Measurements from ENCODE around the gene SLC25A21. TPM values are rescaled to one million over a fixed set of nuclear protein-coding genes. Genes with fewer than 3 reads are reported as not detected.
"Not testable (repeated sequence)": the region's sequence is repeated elsewhere in the genome, so short reads cannot be mapped to it uniquely, and the experiment has no call there.

Gene SLC25A21
- 37.0 and 105 TPM in 2 replicates for total RNA-seq (2014; rRNA removed; shearing (Covaris generic))

DNA sequence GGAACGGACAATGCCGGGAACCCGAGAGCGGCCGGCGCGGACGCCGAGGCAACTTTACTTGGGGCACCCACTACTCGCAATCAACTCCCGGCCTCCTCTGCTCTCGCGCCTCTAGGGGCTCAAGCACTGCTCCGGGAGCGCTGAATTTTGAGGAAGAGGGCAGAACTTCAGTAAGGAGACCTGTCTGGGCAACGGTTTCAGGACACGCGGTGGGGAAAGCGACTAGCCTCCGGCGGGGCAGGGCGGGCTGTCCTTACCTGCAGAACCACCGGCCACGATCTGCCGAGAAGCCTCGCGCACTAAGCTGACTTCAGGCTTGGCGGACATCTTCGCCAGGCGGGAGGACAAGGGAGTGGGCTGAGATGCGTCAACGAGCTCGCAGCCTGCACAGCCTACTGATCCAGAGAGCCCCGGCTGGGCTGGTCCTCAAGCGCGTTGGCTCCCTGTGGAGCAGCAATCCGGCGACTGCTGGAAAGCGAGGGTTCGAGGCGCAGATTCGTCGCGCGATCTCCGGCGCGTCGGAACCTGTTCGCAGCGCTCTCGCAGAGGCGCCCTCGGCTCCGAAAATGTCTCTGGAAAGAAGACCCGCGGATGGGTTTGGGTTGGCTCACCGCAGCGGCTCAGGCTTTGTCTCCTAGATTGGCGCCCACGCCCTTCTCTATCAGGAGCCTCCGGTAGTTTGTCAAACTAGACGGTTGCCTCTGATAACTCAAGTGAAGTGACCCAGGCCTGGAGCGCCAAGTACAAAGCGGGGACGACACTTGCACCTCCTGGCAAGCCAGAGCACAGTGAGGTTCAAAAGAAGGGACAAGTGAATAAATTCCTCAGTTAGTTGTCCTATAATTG lies at the start of gene SLC25A21:
Gene SLC25A21, minus strand, starts transcription at position 583 of the 846 bp plus-strand sequence.
- peak; percentile 91 for DNase-seq (ENCODE audit: low read depth)

DNA sequence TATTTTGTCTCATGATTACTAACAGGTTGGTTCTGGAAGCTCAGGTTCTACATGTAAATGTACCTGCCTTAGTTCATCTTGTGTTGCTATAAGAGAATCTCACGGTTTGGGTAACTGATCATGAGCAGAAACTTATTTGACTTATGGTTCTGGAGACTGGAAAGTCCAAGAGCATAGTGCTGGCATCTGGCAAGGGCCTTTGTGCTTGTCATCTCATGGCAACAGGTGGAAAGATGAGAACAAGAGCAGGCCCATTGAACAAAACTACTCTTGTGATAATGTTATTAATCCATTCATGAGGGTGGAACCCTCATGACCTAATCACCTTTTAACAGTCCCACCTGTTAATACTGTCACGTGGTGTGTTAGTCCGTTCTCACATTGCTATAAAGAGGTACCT lies 48.7 kb upstream of the SLC25A21 start:
- no peak for DNase-seq (ENCODE audit: low read depth)

- no peak for DNase-seq (ENCODE audit: low read depth)
Measured at GRCh38 chr14:37215345-37215744, 42.9 kb upstream of the SLC25A21 start.

DNA sequence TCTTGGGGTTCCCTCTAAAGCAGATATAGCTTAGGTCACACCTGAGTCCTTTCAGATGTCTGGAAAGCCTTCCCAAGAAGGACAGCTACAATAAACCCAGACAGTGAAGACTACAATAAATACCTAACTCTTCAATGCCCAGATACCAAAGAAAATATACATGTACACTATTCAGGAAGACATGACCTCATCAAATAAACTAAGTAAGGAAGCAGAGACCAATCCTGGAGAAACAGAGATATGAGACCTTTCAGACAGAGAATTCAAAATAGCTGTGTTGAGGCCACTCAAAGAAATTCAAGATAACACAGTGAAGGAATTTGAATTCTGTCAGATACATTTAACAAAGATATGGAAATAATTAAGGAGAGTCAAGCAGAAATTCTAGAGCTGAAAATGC lies 40.6 kb upstream of the SLC25A21 start:
- DNase-seq (ENCODE audit: low read depth): no peak

GRCh38 chr14:37210448-37210847 lies 38.0 kb upstream of the SLC25A21 start:
- no peak for DNase-seq (ENCODE audit: low read depth)

DNA sequence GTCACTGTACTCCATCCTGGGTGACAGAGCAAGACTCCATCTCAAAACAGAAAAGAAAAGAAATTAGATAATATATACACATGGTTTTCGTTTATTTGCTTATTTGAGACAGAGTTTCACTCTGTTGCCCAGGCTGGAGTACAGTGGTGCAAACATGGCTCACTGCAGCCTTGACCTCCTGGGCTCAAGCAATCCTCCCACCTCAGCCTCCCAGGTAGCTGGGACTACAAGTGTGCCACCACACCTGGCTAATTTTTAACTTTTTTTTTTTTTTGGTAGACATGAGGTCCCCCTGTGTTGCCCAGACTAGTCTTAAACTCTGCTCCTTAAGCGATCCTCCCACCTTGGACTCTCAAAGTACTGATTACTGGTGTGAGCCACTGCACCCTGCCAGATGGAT lies 37.2 kb upstream of the SLC25A21 start:
- not testable (repeated sequence) for DNase-seq (ENCODE audit: low read depth)

GRCh38 chr14:37205623-37206605 lies 33.5 kb upstream of the SLC25A21 start:
- not testable (repeated sequence) for DNase-seq (ENCODE audit: low read depth)

DNA sequence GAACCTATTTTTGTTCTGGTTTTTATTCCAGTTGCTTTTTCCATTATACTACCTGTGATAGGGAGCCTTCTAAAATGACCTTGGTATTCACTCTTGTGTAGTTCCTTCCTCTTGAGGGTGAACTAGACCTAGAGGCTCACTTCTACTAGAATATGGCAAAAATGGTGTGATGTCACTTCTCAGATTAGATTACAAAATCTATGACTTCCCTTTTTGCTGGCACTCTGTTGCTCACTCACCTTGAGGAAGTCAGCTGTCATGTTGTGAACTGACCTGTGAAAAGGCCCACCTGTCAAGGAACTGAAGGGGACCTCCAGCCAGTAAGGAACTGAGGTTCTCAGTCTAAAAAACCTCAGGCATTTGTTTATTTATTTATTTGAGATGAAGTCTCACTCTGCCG lies 31.0 kb upstream of the SLC25A21 start:
- no peak for DNase-seq (ENCODE audit: low read depth)

- DNase-seq (ENCODE audit: low read depth): no peak
Measured at GRCh38 chr14:37202812-37203211, 30.4 kb upstream of the SLC25A21 start.

DNA sequence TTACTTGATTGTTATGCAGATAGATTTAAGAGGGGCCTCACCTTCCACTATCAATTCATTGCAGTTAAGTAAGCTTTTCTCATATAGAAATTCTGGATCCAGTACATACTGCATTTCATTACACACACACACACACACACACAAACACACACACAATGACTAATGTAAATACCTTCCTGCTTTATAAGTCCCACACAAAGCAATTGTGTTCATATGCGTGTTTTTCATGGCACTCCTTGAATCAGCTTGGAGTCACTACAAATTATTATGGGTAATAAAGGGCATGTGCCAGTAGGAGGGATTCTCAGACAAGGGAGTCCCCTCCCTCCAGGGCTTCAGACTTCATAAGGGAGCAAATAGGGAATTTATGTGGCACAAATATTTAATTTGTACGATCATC lies 29.9 kb upstream of the SLC25A21 start:
- DNase-seq (ENCODE audit: low read depth): no peak

GRCh38 chr14:37201724-37202123 lies 29.3 kb upstream of the SLC25A21 start:
- no peak for DNase-seq (ENCODE audit: low read depth)

GRCh38 chr14:37198907-37199306 lies 26.5 kb upstream of the SLC25A21 start:
- DNase-seq (ENCODE audit: low read depth): no peak

- no peak for DNase-seq (ENCODE audit: low read depth)
Measured at GRCh38 chr14:37198273-37198598, 25.8 kb upstream of the SLC25A21 start.

DNA sequence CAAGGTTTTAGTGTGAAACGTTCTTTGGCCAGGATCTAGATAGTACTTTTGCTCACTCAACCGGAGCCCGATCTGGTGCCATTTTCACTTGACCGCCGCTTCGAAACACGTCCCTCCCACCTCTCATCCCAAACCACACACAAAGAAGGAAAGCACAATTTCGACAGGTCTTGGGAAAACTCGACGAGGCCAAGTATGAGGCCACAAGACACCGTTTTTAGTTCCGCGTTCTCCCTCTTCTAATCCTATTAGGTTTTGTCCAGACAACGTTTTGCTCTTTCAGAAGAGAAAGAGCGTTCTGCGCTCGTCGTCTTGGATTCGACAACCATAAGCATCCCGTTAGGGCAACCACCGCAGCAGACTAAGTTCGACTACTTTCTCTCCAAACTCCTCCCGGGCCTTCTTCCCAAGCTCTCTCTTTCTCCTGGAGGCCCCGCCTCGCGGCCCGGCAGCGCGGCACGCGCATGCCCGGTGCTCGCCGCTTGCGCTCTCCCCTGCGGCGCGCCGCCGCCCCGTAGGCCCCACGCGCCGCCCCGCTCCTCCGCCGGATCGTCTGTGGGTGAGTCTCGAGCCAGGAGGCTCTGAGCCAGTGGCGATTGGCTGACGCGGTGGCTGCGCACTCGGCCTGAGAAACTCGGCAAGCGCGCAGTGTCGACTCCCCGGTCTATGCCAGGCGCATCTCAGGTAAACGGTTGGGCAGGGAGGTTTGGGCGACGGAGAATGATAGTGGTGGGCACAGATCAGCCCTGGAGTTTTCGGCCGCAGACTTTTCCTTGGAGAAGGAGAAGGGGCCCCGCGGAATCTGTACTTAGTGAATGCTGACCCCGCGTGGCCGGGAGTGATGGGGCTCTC lies 25.2 kb upstream of the SLC25A21 start, which contains the start of gene MIPOL1:
Gene MIPOL1, plus strand, starts transcription at position 517 of the 852 bp plus-strand sequence. CDS start 49,952 bp downstream, outside the sequence.
- peak; percentile 96 for DNase-seq (ENCODE audit: low read depth)

DNA sequence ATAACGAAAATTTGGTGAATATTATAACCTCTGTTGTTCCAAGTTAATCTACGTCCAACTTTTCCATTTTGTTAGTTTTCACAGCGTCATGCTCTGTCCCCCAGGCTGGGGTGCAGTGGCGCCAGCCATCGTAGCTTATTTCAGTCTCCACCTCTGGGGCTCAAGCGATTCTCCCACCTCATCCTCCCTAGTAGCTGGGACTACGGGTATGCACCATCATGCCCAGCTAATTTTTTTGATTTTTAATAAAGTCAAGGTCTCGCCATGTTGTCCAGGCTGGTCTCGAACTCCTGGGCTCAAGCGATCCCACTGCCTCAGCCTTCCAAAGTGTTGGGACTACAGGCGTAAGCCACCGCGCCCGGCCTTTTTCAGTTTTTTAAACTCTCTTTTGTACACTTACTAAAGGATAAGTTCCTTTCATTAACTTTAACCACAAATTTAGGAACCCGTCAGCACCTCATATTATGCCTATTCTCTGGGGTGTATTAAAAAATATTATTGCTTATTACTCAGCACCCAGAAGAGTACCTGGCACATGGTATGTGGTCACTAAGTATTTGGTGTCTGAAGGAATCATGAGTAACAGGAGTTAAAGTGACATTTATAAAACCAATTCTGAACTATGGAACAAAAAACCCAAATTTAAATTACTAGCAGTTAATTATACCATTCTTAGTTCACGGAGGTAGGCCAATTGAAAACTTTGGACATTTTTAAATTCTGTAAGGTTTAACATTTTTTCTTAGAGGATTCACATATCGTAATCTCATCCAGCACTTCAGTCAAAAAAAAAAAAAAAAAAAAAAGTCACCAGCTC lies 24.4 kb upstream of the SLC25A21 start:
- DNase-seq (ENCODE audit: low read depth): peak; percentile 41

DNA sequence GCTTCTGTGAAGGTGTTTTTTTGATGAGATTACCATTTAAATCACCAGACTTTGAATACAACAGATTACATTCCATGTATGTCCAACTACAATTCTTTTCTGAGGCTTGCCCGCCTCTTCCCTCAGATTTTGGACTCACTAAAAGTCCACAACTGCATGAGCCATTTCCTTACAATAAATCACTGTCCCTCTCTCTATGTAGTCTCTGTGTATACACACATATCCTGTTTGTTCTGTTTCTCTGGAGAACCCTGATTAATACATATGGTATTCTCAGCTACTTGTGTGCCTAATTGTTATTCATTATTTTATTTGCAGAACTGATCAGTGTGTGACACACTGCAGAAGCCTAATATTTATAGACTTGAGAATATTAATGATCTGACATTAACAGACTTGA lies 22.9 kb upstream of the SLC25A21 start:
- DNase-seq (ENCODE audit: low read depth): peak; percentile 67

GRCh38 chr14:37194698-37195097 lies 22.3 kb upstream of the SLC25A21 start:
- DNase-seq (ENCODE audit: low read depth): peak; percentile 61

DNA sequence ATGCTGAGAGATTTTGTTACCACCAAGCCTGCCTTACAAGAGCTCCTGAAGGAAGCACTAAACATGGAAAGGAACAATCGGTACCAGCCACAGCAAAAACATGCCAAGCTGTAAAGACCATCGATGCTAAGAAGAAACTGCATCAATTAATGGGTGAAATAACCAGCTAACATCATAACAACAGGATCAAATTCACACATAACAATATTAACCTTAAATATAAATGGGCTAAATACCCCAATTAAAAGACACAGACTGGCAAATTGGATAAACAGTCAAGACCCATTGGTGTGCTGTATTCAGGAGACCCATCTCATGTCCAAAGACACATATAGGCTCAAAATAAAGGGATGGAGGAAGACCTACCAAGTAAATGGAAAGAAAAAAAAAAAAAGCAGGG lies 17.3 kb upstream of the SLC25A21 start:
- DNase-seq (ENCODE audit: low read depth): not testable (repeated sequence)

- not testable (repeated sequence) for DNase-seq (ENCODE audit: low read depth)
Measured at GRCh38 chr14:37187840-37188577, 15.6 kb upstream of the SLC25A21 start.

- DNase-seq (ENCODE audit: low read depth): no peak
Measured at GRCh38 chr14:37187294-37187693, 14.9 kb upstream of the SLC25A21 start.

Data from Daoy (cell line).